Measurements from ENCODE around the gene TMEM254. TPM values are rescaled to one million over a fixed set of nuclear protein-coding genes. Genes with fewer than 3 reads are reported as not detected.

Gene TMEM254
- total RNA-seq, 1 donor from 2014 or later = 14.3 TPM

DNA sequence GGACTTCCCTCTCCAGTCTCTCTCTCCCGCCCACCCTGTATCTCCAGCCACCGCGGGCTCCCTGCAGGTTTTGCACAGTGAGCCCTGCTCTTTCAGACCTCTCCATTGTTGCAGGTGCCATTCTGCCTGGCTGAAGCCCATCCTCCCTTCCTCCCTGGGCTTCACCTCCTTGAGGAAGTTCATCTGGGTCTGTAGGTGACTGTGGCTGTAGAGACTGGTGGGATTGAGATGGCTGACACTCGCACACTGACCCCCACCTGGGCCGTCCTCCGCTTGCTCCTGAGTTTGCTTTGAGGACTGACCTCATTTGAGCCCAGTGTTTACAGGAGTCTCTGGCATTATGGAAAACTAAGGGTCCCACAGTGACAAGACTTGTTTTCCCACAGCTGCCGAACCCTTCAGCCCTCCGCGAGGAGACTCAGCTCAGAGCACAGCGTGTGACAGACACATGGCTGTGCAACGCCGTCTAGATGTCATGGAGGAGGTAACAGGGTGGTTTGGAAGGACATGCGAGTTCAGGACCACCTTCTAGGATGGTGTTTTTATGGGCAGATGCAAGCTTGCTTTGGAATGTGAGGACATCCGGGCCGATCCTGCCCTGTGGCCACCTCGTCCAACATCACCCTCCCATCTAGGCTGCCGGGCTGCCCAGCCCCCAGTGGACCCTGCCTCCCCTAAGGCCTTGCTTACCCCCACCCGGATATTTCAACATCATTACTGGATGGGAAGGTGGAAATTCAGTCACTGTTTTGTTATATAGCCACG, 63.4 kb downstream of the TMEM254 start:
- no peaks in the 10 kb centered on the region for H3K36me3 ChIP-seq (ENCODE audit: insufficient read depth, low read length)
- no peak overlapping the region for H3K9ac ChIP-seq (ENCODE audit: low read length)
- Mint-ChIP-seq H3K4me3 (ENCODE audit: unreplicated experiment) (no peak overlapping the region), H3K27ac (ENCODE audit: unreplicated experiment) (no peak overlapping the region), H3K9me3 (ENCODE audit: unreplicated experiment) (no peaks in the 10 kb centered on the region), H3K36me3 (ENCODE audit: low read depth, unreplicated experiment) (peaks cover 3% of the 10 kb centered on the region), H3K4me1 (ENCODE audit: low read depth, unreplicated experiment) (peaks cover 6% of the 10 kb centered on the region), H3K27me3 (ENCODE audit: low read depth, unreplicated experiment) (peaks cover 21% of the 10 kb centered on the region)
- TF ChIP-seq, protein P1, sequence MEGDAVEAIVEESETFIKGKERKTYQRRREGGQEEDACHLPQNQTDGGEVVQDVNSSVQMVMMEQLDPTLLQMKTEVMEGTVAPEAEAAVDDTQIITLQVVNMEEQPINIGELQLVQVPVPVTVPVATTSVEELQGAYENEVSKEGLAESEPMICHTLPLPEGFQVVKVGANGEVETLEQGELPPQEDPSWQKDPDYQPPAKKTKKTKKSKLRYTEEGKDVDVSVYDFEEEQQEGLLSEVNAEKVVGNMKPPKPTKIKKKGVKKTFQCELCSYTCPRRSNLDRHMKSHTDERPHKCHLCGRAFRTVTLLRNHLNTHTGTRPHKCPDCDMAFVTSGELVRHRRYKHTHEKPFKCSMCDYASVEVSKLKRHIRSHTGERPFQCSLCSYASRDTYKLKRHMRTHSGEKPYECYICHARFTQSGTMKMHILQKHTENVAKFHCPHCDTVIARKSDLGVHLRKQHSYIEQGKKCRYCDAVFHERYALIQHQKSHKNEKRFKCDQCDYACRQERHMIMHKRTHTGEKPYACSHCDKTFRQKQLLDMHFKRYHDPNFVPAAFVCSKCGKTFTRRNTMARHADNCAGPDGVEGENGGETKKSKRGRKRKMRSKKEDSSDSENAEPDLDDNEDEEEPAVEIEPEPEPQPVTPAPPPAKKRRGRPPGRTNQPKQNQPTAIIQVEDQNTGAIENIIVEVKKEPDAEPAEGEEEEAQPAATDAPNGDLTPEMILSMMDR (IDR thresholded peaks at IDR 0.05; ENCODE audit: insufficient read depth, low read depth, low read length) = no peak
- no peak for TF ChIP-seq EZH2 (IDR thresholded peaks at IDR 0.05; ENCODE audit: insufficient read depth, low read length)
- no peak overlapping the region for H3K4me3 ChIP-seq (ENCODE audit: insufficient read depth, low read depth, low read length)
- H3K9me3 ChIP-seq (ENCODE audit: insufficient read depth, low read depth, low read length) = no peaks in the 10 kb centered on the region
- no peak for FAIRE-seq
- no peak overlapping the region for H2AFZ ChIP-seq (ENCODE audit: low read depth, low read length)
- H3K4me2 ChIP-seq (ENCODE audit: low read length) = no peak overlapping the region
- DNase-seq (ENCODE audit: low read depth) = no peak
- H3K4me1 ChIP-seq (ENCODE audit: insufficient read depth, low read length) = peaks cover 8% of the 10 kb centered on the region
- H4K20me1 ChIP-seq (ENCODE audit: insufficient read depth, low read length) = no peaks in the 10 kb centered on the region
- no peaks in the 10 kb centered on the region for H3K27me3 ChIP-seq (ENCODE audit: insufficient read depth, low read length)
- no peaks in the 10 kb centered on the region for H3K79me2 ChIP-seq (ENCODE audit: insufficient read depth, low read length)
- H3K27ac ChIP-seq (ENCODE audit: low read depth, low read length) = no peak overlapping the region

Other genes starting within 250 kb of the TMEM254 start
- gene SFTPD, start 129.6 kb upstream of the TMEM254 start, total RNA-seq = 0.22 and 0.27 TPM in 2 replicates
- gene PLAC9, start 54.1 kb downstream of the TMEM254 start, total RNA-seq = 1.5 and 2.3 TPM in 2 replicates
- gene ANXA11, start 126.9 kb downstream of the TMEM254 start, total RNA-seq = 102 and 122 TPM in 2 replicates
- 0.11 and 0.12 TPM in 2 replicates for gene MAT1A, start 211.0 kb downstream of the TMEM254 start, total RNA-seq

All from astrocyte (in vitro differentiated cells and primary cell).